Activated T-helper 9 cell treated with anti-CD3 and anti-CD28 coated beads, Interleukin-2, amount 50 U/mL, for 16 hours (primary cell): ENCODE results near the gene CORO7.

ENCODE experiments used
- DNase-seq: peaks from one replicate; pipeline ENCODE4 v3.0.0-alpha.2; 2020; ENCODE audit warnings: low read depth

The CORO7 gene

GRCh38 chr16:4371357-4372000 lies 44.9 kb downstream of the CORO7 start, which contains the start of gene VASN:
Gene VASN, plus strand, starts transcription at chr16:4371848. Its CDS starts 9,030 bp downstream, at chr16:4380878.
- DNase-seq, result peak; percentile 65

- no peak for DNase-seq
These were observed 45.6 kb downstream of the CORO7 start for GRCh38 chr16:4370570-4371356.

GRCh38 chr16:4370151-4370550 lies 46.2 kb downstream of the CORO7 start:
- no peak for DNase-seq

GRCh38 chr16:4369007-4369733 lies 47.2 kb downstream of the CORO7 start:
- DNase-seq, result no peak

- DNase-seq, result no peak
These were observed 49.0 kb downstream of the CORO7 start for GRCh38 chr16:4367393-4367856.

- DNase-seq, result no peak
These were observed 50.4 kb downstream of the CORO7 start for GRCh38 chr16:4366016-4366415.

- DNase-seq, result no peak
These were observed 50.8 kb downstream of the CORO7 start for GRCh38 chr16:4365615-4366014.

- DNase-seq, result no peak
These were observed 51.4 kb downstream of the CORO7 start for GRCh38 chr16:4365014-4365406.

GRCh38 chr16:4364196-4365013 lies 52.0 kb downstream of the CORO7 start:
- DNase-seq, result no peak

GRCh38 chr16:4362476-4363135 lies 53.8 kb downstream of the CORO7 start:
- DNase-seq, result no peak

- DNase-seq, result no peak
These were observed 54.5 kb downstream of the CORO7 start for GRCh38 chr16:4361944-4362311.

- DNase-seq, result no peak
These were observed 55.1 kb downstream of the CORO7 start for GRCh38 chr16:4361033-4361943.

- no peak for DNase-seq
These were observed 55.8 kb downstream of the CORO7 start for GRCh38 chr16:4360538-4361021.

GRCh38 chr16:4359914-4360313 lies 56.5 kb downstream of the CORO7 start:
- no peak for DNase-seq

- peak; percentile 59 for DNase-seq
These were observed 57.4 kb downstream of the CORO7 start for GRCh38 chr16:4358831-4359561.

GRCh38 chr16:4358236-4358635 lies 58.2 kb downstream of the CORO7 start:
- no peak for DNase-seq

GRCh38 chr16:4356820-4357219 lies 59.6 kb downstream of the CORO7 start:
- no peak for DNase-seq

- no peak for DNase-seq
These were observed 61.6 kb downstream of the CORO7 start for GRCh38 chr16:4354512-4355409.
